Retinal pigment epithelial cell (primary cell): ENCODE results near the gene EML1.

Source experiments
- DNase-seq: peaks from one replicate; pipeline ENCODE4 v3.0.0-alpha.2; 2010; ENCODE audit warnings: low read depth
- H3K4me3 ChIP-seq: 2 replicates; pipeline ENCODE4 v1.5.1; 2011; ENCODE audit warnings: mild to moderate bottlenecking, low read length, control low read depth, moderate library complexity
- TF ChIP-seq, protein P1 (sequence below): conservative IDR thresholded peaks from 2 replicates; pipeline ENCODE4 v1.5.1; 2011; ENCODE audit warnings: low read depth, low read length, control low read depth, inconsistent platforms

Gene EML1

DNA sequence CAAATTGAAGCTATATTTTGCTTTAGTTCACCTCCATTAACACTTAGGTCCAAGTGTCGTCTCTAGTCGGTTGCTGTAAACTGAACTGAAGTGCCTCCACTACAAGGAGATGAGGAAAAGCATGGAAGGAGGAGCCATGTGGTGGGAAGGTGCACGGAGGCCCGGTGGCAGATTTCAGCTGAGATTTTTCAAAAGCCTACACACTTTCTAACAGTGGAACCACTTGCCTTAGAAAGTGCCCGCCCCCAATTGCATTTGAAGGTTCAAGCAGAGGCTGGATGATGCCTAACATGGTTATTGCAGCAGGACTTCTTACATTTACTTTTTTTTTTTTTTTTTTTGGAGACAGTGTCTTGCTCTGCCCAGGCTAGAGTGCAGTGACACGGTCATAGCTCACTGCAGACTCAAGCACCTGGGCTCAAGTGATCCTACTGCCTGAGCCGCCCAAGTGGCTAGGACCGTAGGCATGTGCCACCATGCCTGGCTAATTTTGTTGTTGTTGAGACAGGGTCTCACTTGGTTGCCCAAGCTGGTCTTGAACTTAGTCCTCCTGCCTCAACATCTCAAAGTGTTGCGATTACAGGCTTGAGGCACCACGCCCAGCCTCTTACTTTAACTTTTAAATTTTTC is 27.6 kb downstream of the EML1 start:
- TF ChIP-seq, protein P1, sequence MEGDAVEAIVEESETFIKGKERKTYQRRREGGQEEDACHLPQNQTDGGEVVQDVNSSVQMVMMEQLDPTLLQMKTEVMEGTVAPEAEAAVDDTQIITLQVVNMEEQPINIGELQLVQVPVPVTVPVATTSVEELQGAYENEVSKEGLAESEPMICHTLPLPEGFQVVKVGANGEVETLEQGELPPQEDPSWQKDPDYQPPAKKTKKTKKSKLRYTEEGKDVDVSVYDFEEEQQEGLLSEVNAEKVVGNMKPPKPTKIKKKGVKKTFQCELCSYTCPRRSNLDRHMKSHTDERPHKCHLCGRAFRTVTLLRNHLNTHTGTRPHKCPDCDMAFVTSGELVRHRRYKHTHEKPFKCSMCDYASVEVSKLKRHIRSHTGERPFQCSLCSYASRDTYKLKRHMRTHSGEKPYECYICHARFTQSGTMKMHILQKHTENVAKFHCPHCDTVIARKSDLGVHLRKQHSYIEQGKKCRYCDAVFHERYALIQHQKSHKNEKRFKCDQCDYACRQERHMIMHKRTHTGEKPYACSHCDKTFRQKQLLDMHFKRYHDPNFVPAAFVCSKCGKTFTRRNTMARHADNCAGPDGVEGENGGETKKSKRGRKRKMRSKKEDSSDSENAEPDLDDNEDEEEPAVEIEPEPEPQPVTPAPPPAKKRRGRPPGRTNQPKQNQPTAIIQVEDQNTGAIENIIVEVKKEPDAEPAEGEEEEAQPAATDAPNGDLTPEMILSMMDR, result no peak
- DNase-seq, result no peak
- H3K4me3 ChIP-seq, result no peak overlapping the region

DNA sequence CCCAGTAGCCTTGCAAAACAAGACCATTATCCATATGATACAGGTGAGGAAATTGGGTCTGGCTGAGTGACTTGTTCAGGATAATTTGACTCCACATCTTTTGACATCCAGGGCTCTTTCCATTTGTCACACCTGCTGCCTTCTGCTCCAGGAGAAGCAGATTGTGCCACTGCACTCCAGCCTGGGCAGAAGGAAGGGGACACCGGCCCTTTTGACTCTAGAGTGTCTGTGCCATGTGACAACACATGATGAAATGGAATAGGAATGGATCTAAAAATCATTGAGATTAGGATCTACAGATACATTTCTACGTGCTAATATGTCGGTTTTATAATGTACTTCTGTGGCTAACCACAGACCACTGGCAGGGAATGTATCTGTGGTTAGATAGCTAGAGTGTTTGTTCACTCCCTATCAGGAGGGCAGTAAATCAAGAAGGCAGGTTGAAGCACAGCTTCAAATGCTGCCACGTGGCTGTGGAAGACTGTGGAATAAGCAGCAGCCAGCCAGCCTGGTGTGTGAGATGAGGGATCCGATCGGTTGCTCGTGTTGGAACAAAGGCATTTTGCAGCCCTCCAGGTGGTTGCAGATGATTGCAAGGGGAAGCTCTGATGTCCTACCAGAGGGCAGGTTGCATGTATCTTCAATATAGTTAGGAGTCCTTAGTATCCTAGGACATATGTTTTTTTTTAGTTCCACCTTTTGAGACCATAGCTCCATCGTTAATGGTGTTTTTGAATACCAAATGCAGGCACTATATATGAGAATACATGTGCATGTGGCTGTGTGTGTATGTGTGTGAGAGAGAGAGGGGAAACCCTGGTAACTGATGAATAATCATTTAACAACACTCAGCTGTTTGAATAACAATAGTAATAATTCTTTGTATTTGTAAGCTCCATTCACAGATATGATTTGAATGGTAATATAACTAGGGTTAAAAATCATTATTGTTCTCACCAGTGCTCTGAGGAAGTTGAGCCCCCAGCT is 28.6 kb downstream of the EML1 start:
- TF ChIP-seq, protein P1, result no peak
- no peak overlapping the region for H3K4me3 ChIP-seq
- no peak for DNase-seq

DNA sequence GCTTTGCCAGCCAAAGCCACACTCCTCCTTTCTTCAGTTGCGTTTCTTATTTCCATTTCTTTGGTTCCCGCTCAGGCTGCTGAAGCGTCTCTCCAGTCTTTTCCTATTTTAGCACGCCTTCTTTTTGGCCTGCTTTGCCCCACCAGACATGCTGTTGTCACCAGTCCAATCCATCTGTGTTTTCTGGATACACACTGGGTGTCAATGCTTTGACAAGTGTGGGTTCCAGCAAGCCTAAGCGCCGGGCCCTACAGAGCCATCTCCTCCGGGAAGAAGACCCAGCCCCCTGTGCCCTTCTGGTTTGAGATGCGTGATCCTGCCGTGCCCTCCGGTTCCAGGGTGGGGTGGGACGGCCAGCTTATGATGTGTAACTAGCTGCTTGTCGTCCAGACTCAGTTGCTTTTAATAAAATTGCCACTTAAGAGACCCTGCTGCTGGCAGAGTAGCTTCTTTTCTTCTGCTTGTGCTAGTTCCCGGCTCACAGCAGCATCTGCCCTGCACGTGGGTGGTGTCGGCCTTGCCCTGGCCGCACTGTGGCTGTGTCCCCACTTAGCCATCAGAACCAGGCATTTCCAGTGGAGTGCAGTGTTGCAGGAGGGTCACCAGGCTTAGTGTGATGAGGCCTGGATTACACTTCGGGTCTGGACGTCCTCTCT is 29.7 kb downstream of the EML1 start:
- no peak for DNase-seq
- H3K4me3 ChIP-seq, result no peak overlapping the region
- TF ChIP-seq, protein P1, result no peak

DNA sequence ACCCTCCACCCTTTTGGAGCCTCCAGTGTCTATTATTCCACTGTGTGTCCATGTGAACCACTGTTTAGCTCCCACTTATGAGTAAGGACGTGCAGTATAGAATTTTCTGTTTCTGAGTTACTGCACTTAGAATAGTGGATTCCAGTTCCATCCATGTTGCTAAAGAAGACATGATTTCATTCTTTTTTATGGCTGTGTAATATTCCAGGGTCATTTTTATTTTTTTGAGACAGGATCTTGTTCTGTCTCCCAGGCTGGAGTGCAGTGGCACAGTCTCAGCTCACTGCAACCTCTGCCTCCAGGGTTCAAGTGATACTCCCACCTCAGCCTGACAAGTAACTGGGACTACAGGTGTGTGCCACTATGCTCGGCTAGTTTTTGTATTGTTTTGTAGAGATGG is 31.6 kb downstream of the EML1 start:
- H3K4me3 ChIP-seq, result no peak overlapping the region
- TF ChIP-seq, protein P1, result no peak

DNA sequence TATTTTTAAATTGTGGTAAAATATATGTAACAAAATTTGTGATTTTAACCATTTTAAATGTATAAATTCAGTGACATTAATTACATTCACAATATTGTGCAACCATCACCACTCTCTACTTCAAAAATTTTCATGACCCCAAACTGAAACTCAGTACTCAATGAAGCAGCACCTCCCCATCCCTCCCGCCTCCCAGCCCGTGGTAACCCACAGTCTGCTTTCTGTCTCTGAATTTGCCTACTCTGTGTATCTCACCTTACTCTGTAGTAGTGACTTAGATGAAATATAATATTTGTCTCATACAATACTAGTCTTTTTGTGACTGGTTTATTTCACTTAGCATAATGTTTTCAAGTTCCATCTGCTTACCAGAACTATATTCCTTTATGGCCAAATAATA is 36.2 kb downstream of the EML1 start:
- H3K4me3 ChIP-seq, result no peak overlapping the region
- no peak for DNase-seq
- TF ChIP-seq, protein P1, result no peak

More for the DNA sequence above, 31.6 kb downstream of the EML1 start:
- no peak for DNase-seq

DNA sequence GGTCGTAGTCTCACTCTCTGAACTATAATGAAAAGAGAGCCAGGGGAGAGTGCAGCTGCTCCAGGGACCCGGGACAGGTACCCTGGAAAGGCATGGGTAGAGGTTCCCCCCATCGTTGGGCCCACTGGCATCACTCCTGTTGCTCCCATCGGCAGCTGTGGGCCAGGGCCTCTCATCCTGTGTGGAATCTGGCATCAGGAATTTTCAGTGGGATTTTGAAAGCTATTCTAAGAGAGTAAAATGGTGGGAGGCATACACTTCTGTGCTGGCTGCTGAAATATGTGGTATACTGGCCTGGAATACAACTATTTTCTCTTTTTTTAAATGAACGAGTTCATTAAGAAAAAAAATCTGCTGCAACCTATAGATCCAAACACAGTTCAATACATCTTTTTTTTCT is 38.1 kb downstream of the EML1 start:
- no peak overlapping the region for H3K4me3 ChIP-seq
- TF ChIP-seq, protein P1, result no peak

More for the DNA sequence above, 38.1 kb downstream of the EML1 start:
- no peak for DNase-seq
